ENCODE measurements around the gene CCDC187.
A peak's percentile ranks its signal among the peaks of the same experiment; 100 is the strongest.
"Not testable (repeated sequence)": the region's sequence is repeated elsewhere in the genome, so short reads cannot be mapped to it uniquely, and the experiment has no call there.

CCDC187 gene

DNA sequence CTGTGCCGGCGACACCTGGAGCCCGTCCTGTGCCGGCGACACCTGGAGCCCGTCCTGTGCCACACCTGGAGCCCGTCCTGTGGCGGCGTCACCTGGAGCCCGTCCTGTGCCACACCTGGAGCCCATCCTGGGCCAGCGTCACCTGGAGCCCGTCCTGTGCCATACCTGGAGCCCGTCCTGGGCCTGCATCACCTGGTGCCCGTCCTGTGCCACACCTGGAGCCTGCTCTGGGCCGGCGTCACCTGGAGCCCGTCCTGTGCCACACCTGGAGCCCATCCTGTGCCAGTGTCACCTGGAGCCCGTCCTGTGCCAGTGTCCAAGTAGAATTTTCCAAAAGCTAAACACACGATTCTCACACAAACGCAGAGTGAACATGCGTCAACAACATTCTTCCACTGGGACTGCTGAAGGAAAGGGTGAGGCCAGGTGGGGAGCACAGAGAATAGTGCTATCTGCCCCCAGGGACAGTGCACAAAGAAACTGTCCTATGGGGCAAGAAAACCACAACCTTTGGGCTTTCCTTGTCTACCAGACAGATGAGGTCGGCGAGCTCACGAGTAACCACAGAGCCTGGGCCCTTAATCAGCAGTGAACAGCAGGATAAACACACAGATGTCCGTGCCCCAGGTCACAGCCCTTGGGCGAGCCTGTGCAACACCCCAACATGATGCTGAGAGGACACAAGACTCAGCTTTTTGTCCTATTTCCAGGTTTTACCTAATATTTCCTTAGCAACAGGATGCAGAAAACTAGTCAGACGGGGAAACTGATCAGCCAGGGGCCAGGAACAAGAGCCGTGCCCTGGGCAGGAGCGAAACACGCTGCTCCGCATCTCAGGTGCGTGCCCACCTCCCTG, 66.2 kb downstream of the CCDC187 start:
- no peak for DNase-seq

DNA sequence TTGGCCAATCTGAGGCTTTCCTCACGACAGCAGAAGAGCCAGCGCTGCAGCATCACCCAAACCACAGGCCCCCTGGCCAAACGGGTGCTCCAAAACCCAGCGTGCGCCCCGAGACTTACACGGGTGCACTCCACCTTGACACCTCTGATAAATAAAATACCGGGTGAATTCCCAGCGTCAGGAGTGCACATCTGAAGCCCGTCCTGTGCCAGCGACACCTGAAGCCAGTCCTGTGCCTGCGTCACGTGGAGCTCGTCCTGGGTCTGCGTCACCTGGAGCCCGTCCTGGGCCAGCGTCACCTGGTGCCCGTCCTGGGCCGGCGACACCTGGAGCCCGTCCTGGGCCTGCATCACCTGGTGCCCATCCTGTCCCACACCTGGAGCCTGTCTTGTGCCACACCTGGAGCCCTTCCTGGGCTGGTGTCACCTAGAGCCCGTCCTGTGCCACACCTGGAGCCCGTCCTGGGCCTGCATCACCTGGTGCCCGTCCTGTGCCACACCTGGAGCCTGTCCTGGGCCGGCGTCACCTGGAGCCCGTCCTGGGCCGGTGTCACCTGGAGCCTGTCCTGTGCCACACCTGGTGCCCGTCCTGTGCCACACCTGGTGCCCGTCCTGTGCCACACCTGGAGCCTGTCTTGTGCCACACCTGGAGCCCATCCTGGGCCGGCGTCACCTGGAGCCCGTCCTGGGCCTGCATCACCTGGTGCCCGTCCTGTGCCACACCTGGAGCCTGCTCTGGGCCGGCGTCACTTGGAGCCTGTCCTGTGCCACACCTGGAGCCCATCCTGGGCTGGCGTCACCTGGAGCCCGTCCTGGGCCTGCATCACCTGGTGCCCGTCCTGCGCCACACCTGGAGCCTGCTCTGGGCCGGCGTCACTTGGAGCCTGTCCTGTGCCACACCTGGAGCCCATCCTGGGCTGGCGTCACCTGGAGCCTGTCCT, 67.2 kb downstream of the CCDC187 start:
- not testable (repeated sequence) for DNase-seq

DNA sequence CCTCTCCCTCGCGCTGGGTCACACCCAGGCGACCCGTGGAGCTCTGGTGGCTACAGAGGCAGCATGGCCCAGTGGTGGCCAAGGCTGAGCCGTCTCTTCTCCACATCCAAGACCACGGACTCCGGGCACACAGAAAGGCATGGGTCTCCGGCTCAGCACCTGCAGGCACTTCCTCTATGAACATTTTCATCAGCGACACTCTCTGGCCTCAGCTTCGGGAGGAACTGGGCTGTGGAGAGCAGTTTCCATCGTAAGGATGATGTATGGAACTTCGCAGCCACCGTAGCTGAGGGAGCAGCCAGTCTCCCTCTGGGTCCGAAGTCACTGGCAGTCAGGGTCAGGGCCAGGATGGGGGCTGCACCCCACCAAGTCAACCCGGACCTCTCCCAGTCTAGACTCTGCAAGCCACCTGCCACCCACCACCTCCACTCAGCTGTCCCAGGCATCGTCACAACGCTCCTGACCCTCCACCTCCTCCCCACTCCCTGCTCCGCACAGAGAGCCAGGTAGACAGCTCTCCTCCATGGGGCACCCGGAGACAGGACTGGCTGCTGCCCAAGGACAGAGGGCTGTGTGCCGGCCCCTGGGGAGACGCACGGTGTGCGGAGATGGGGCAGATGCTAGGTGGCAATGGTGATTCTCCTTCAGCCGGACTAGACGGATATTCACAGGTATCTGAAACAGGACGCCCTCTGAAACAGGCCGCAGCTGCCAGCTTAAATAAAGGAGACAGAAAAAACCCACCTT, 68.0 kb downstream of the CCDC187 start:
- DNase-seq = no peak

GRCh38 chr9:136235171-136235570, 68.7 kb downstream of the CCDC187 start:
- no peak for DNase-seq

DNA sequence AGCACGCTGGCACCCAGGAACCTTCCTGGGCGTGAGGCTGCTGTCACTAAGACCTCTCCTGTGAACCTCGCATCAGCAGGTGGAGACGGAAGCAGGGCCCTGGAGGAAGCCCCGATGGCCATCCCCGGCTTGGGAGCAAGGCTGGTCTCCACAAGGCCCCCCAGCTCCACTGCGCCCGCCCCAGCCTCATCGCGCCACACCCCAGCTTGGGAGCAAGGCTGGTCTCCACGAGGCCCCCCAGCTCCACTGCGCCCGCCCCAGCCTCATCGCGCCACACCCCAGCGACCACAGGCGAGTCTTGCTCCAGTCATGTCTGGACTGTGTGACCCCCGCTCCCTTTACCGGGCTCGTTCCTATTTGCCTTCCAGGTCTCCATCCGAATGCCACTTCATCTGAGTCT, 69.3 kb downstream of the CCDC187 start:
- DNase-seq = no peak

DNA sequence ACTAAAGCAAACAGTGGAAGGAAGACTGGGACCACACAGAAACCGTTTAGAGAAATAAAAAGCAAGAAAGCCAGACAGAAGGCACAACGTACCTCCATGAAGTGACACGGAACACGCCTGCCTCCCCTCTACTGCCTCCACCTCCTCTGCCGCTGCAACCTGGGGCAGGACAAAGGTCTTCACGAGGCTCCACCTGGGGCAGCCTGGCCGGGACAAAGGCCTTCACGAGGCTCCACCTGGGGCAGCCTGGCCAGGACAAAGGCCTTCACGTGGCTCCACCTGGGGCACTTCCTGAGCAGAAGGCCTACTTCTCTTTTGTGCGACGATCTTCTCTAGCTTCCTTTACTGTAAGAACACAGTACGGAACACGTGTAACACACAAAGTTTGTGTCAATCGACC, 70.0 kb downstream of the CCDC187 start:
- DNase-seq = no peak

- no peak for DNase-seq
Measured at GRCh38 chr9:136233411-136233810, 70.5 kb downstream of the CCDC187 start.

GRCh38 chr9:136232969-136233368, 70.9 kb downstream of the CCDC187 start:
- peak in 1 of 4 experiments; percentile 23 for DNase-seq

DNA sequence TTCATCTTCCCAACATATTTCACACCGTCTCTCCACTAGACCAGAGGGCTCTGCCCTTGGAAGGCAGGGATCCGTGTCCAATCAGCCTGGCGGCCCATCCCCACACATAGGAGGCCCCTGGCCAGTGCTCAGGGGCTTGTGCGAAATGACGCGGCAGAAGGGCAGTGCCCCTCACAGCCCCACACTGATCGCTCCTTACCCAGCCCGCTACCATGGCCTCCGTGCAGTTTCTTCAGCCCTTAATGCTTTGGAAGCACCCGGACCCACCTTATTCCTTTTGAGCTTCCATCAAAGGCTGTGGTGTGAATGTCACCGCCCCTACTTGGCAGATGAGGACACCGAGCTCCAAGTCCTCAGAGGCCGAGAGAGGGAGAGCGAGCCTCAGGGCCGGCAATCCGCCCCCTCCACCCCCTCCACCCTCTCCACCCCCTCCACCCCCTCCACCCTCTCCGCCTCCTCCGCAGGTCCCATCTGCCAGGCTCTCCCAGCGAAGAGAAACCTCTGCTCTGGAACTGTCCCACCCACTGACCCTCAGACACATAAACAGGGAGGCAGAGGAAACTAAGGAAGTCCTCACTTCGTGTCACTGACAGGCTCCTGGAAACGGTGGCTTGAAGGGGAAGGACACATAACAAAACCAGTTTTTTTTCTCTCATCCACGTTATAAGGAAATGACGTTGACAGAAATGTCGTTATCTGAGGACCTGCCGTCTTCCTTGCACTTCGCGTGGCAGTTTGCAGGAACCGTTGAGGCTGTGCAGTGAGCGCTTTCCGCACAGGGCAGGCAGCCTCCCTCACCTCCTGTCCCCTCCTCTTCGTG, 72.2 kb downstream of the CCDC187 start:
- peak; percentile 63 to 88 (median 78) for DNase-seq

GRCh38 chr9:136230773-136231172, 73.1 kb downstream of the CCDC187 start:
- no peak for DNase-seq

DNA sequence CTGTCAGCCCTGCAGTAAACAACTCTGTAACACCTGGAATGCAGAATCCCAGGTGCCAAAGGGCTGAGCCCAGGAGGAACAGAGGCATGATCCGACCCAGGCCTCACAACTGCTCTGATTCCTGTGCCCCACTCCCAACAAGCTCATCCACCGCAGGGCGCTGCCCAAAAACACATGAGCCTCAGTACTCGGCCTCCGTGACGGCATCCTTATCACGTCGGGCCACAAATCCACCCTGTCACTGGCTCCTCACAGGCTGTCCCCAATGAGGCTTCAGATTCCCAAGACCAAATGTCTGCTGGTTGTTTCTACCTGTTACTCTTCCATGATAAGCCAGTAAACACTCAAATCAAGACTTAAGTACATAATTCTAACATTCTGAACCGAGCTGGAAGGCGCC, 73.5 kb downstream of the CCDC187 start:
- DNase-seq = no peak

DNA sequence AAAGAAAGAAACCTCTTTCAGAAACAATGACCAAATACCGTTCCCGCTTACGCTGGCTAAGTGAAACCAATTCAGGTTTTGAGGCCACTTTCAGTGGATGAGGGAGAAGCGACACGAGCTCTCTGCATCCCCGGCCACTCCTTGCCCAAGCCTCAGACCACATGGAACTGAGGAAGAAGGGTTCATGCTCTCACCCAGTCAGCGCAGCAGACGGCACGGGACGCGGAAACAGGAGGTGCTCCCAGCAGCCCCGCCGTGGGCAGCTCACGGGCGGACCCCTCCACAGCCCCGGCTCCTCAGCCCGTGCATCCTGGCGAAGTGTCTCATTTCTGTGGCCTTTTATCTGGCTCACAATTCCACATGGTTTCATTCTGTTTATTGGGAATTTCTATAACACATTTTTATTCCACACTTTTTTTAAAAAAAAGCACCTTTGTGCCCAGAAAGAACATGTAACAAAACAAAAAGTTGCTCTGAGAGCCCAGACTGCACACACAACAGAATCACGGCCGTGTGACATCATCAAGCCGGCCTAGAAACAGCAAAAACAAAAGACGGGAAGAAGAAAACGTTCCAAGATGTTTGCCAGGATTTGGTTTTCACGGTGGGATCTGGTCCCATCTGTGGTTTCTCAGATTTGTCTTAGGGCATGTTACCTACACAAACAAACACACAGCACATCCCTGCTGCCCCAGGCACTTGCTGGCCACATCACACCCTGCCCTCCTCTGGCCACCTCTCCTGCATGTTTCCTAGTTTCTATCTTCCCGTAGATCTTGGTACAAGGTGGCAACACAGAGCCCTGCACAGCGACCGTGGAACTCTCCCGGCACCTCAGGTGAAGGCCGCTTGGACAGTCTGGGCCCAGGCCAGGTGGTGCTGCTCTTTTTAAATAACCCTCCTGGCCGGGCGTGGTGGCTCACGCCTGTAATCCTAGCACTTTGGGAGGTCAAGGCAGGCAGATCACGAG, 74.5 kb downstream of the CCDC187 start:
- no peak for DNase-seq

DNA sequence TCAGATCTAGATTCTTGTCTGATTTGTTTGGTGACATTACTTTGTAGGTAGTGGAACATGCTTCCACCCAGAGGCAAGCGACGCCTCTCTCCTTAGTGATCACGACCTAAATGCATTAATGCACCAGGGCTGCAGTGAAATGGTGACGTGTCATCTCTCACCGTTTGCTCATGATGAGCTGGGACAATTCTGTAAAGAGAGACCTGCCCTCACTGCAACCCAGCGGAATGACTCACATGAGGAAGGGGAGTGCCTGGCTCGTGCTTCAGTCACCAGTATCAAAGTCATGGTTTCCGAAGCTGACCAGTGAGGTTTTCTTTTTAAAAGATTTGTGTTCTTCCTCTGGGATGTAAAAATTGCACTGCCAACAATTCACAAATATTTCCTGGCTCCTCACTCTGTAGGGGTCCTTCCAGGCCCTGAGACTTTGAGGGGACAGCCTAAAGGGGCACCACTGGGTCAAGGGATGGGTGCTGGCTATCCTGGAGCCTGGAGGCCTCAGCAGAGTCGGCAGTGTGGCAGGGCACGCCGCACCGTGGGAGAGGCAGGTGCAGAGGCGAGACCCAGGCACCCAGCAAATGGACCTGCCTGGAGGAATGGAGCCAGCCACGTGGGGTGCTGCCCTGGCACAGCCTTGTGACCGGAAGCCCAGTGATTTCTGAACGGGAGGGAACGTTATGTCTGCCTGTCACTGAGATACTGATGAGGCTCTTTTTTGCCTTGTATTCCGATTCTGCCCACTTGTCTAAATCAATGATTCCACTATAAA, 75.6 kb downstream of the CCDC187 start:
- DNase-seq = peak; percentile 8 to 46 (median 42)

GRCh38 chr9:136226680-136227407, 77.0 kb downstream of the CCDC187 start:
- DNase-seq = no peak

DNA sequence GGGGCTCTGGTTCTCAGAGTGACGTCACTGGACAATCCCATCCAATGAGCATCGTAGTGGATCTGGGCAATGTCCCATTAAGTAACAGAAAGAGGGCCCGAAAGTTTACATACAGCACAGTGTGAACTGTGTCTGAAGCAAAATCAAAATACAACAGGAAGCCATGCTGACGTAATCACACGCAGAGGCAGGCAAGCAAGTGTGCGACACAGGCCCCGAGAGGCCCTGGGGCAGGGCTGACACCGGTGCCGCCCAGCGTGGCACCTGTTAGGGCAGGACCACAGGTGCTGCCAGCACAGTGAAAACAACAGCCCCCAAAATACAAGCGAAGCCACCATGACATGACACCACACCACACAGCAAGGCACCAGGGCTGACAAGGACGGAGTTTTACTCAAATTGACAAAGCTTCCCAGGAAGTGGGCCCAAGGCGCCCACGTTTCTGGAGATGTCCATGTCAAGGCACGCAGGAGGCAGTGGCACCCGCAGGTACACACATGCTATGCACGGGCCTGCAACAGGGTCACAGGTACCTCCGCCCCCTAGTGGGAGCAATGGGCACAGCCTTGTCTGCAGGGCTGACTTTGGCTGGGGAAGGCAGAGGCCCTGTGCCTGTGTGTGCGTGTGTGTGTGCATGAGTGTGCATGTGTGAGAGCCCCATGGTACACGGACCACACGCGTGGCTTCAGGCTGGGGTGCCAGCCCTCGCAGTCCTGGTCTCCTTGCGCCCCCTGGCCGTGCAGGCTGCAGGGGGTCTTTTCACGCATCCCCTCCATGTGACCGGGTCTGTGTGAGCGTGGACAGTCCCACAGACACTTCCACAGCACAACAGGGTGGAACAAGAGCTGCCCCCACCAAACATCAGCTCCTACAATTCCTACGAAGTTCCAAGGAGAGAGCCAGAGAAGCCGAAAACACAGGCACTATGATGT, 77.9 kb downstream of the CCDC187 start:
- peak; percentile 44 to 78 (median 59) for DNase-seq

GRCh38 chr9:136225366-136225747, 78.5 kb downstream of the CCDC187 start:
- no peak for DNase-seq

DNA sequence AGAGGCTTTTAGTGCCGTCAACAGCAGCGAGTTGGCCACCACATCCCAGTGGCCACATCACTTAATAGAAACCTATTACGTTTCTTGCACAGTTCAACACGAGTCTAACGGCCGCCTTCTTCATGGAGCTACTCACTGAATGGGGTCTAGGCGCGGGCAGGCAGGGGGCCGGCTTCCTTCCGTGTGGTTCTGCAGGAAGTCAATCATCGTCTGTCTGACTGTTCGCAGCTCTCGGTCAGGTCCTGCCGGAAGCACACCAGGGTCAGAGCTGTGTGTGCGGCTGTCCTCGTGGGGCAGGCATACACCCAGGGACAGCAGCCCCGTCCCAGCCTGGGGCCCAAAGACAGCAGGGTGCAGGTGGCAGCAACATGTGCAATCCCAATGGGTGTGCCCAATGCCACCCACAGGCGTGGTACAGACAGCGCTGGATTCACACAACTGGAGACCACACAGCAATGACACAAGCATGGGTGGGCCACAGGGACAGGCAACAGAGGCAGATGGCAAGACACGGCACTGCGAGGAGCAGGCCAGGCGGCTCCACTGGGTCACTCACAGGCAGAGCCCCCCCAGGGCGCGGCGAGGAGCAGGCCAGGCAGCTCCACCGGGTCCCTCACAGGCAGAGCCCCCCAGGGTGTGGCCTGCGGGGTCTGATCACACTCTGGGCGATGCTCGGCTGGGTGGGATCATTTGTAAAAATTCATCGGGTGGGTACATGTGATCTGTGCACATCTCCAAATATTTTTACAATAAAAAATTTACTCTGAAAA, 79.8 kb downstream of the CCDC187 start:
- DNase-seq = no peak

All from suppressor macrophage (primary cell).